ENCODE results near the gene DNAJA4.

The DNAJA4 gene

DNA sequence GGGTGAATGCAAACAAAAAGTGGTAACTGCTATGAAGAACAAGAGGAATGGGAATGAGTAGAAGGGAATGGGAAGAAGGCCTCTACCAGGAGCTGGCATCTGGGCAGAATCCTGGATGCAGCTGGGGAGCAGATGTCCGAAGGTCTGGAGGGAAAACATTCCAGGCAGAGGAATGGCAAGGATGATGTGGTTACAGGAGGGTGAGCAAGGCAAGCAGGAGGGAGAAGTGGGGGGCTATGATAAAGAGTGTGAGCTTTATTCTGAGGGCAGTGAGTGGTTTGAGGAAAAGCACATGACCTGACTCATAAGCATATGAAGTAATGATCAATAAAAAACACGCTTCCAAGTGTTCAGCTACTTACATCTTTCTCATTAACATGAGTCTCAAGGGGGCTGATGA, 18.0 kb downstream of the DNAJA4 start (continued):
- TF ChIP-seq BACH2 (CRISPR knock-in tag; IDR thresholded peaks at IDR 0.05; ENCODE audit: borderline replicate concordance), result no peak
- no peak for TF ChIP-seq TSHZ2 (CRISPR knock-in tag; IDR thresholded peaks at IDR 0.05)
- no peak for TF ChIP-seq ZFP3 (CRISPR knock-in tag; IDR thresholded peaks at IDR 0.05)
- TF ChIP-seq, protein P1, sequence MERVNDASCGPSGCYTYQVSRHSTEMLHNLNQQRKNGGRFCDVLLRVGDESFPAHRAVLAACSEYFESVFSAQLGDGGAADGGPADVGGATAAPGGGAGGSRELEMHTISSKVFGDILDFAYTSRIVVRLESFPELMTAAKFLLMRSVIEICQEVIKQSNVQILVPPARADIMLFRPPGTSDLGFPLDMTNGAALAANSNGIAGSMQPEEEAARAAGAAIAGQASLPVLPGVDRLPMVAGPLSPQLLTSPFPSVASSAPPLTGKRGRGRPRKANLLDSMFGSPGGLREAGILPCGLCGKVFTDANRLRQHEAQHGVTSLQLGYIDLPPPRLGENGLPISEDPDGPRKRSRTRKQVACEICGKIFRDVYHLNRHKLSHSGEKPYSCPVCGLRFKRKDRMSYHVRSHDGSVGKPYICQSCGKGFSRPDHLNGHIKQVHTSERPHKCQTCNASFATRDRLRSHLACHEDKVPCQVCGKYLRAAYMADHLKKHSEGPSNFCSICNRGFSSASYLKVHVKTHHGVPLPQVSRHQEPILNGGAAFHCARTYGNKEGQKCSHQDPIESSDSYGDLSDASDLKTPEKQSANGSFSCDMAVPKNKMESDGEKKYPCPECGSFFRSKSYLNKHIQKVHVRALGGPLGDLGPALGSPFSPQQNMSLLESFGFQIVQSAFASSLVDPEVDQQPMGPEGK (CRISPR knock-in tag; IDR thresholded peaks at IDR 0.05; ENCODE audit: borderline replicate concordance), result no peak

DNA sequence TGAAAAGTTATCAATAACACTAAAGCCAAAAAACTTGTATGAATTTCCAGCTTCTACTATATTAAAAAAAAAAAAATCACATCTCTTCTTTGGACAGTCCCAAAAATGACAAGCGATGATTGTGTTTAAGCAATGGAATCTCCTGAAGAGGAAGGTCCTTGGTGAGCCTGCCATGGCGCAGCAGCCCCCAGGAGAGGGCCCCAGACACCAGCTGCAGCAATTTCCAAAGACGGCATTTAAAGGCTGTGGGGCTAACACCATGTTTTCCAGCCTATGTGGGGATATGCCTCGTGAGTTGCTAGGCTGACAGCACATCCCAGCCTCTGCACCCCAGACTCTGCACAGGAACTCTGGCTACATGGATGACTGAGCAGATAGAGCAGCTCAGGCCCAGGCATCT, 20.4 kb downstream of the DNAJA4 start:
- no peak for ATAC-seq
- TF ChIP-seq ZNF8 (CRISPR knock-in tag; IDR thresholded peaks at IDR 0.05) (no peak), BACH2 (CRISPR knock-in tag; IDR thresholded peaks at IDR 0.05; ENCODE audit: borderline replicate concordance) (no peak), CSDC2 (CRISPR knock-in tag; IDR thresholded peaks at IDR 0.05) (no peak), ZNF565 (CRISPR knock-in tag; conservative IDR thresholded peaks at IDR 0.05; ENCODE audit: low read depth) (no peak), CSRNP3 (CRISPR knock-in tag; IDR thresholded peaks at IDR 0.05) (no peak), ARNTL (CRISPR knock-in tag; IDR thresholded peaks at IDR 0.05; ENCODE audit: borderline replicate concordance, low read depth) (no peak), TOX (CRISPR knock-in tag; IDR thresholded peaks at IDR 0.05; ENCODE audit: borderline replicate concordance) (no peak), TCF4 (CRISPR knock-in tag; IDR thresholded peaks at IDR 0.05; ENCODE audit: borderline replicate concordance) (no peak), TSHZ2 (CRISPR knock-in tag; IDR thresholded peaks at IDR 0.05) (no peak), RARB (CRISPR knock-in tag; IDR thresholded peaks at IDR 0.05) (no peak), SNAI2 (CRISPR knock-in tag; IDR thresholded peaks at IDR 0.05) (no peak), ESRRG (CRISPR knock-in tag; IDR thresholded peaks at IDR 0.05) (no peak), PPARA (CRISPR knock-in tag; IDR thresholded peaks at IDR 0.05; ENCODE audit: borderline replicate concordance) (no peak), ZNF70 (CRISPR knock-in tag; IDR thresholded peaks at IDR 0.05) (no peak)
- TF ChIP-seq, protein P2, sequence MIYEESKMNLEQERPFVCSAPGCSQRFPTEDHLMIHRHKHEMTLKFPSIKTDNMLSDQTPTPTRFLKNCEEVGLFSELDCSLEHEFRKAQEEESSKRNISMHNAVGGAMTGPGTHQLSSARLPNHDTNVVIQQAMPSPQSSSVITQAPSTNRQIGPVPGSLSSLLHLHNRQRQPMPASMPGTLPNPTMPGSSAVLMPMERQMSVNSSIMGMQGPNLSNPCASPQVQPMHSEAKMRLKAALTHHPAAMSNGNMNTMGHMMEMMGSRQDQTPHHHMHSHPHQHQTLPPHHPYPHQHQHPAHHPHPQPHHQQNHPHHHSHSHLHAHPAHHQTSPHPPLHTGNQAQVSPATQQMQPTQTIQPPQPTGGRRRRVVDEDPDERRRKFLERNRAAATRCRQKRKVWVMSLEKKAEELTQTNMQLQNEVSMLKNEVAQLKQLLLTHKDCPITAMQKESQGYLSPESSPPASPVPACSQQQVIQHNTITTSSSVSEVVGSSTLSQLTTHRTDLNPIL (CRISPR knock-in tag; IDR thresholded peaks at IDR 0.05; ENCODE audit: low read depth), result no peak
- TF ChIP-seq, protein P1 (CRISPR knock-in tag; IDR thresholded peaks at IDR 0.05; ENCODE audit: borderline replicate concordance), result no peak
- TF ChIP-seq, protein P3, sequence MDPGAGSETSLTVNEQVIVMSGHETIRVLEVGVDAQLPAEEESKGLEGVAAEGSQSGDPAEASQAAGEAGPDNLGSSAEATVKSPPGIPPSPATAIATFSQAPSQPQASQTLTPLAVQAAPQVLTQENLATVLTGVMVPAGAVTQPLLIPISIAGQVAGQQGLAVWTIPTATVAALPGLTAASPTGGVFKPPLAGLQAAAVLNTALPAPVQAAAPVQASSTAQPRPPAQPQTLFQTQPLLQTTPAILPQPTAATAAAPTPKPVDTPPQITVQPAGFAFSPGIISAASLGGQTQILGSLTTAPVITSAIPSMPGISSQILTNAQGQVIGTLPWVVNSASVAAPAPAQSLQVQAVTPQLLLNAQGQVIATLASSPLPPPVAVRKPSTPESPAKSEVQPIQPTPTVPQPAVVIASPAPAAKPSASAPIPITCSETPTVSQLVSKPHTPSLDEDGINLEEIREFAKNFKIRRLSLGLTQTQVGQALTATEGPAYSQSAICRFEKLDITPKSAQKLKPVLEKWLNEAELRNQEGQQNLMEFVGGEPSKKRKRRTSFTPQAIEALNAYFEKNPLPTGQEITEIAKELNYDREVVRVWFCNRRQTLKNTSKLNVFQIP (CRISPR knock-in tag; IDR thresholded peaks at IDR 0.05; ENCODE audit: borderline replicate concordance, low read depth), result no peak
